Omental fat pad (tissue), 4 donors: ENCODE results near the gene BLOC1S6. TPM values are rescaled to one million over a fixed set of nuclear protein-coding genes. Genes with fewer than 3 reads are reported as not detected.

Experiments used
- ATAC-seq: fragments of 150-250 bp; one replicate; pipeline ENCODE4 v1.9.1; 2016; ENCODE audit warnings: mild to moderate bottlenecking, moderate library complexity; ENCODE audit not compliant: low FRiP score
- DNase-seq: peaks from one replicate; pipeline ENCODE4 v3.0.0-alpha.2; 2019; ENCODE audit warnings: low spot score
- total RNA-seq, 4 donors: library from RNA; depleted of rRNA; stranded (reverse); fragments of >200 nt; gene quantifications; one replicate each; pipeline ENCODE4 v1.1.0, GENCODE V29; 2016
- TF ChIP-seq, protein P1 (sequence below), 3 donors: fragments of 450-650 bp; IDR thresholded peaks; one replicate each; pipeline ENCODE4 v1.5.1; 2016 to 2017; ENCODE audit warnings: antibody characterized with exemption in 3 of 3, mild to moderate bottlenecking in 3 of 3, moderate library complexity in 2 of 3

The BLOC1S6 gene
- total RNA-seq, 4 donors from 2014 or later: 68.1 to 95.9 (median 82.5) TPM

DNA sequence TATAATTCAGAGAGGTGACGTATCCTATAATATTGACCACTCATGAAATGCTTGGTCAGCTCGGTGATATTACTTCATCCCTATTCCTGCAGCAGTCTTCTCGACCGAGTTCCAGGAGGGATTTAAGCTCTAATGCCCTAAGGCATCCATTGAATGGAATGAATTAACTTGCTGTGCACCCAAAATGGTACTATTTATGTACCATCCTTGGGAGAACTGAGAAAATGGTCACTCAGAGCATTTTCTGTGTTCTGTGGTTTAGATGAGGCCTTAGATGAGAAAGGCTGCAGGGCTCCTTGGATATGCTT, 638 bp downstream of the BLOC1S6 start:
- no peak for DNase-seq
- TF ChIP-seq, protein P1, sequence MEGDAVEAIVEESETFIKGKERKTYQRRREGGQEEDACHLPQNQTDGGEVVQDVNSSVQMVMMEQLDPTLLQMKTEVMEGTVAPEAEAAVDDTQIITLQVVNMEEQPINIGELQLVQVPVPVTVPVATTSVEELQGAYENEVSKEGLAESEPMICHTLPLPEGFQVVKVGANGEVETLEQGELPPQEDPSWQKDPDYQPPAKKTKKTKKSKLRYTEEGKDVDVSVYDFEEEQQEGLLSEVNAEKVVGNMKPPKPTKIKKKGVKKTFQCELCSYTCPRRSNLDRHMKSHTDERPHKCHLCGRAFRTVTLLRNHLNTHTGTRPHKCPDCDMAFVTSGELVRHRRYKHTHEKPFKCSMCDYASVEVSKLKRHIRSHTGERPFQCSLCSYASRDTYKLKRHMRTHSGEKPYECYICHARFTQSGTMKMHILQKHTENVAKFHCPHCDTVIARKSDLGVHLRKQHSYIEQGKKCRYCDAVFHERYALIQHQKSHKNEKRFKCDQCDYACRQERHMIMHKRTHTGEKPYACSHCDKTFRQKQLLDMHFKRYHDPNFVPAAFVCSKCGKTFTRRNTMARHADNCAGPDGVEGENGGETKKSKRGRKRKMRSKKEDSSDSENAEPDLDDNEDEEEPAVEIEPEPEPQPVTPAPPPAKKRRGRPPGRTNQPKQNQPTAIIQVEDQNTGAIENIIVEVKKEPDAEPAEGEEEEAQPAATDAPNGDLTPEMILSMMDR (IDR thresholded peaks at IDR 0.05): no peak
- no peak for ATAC-seq

DNA sequence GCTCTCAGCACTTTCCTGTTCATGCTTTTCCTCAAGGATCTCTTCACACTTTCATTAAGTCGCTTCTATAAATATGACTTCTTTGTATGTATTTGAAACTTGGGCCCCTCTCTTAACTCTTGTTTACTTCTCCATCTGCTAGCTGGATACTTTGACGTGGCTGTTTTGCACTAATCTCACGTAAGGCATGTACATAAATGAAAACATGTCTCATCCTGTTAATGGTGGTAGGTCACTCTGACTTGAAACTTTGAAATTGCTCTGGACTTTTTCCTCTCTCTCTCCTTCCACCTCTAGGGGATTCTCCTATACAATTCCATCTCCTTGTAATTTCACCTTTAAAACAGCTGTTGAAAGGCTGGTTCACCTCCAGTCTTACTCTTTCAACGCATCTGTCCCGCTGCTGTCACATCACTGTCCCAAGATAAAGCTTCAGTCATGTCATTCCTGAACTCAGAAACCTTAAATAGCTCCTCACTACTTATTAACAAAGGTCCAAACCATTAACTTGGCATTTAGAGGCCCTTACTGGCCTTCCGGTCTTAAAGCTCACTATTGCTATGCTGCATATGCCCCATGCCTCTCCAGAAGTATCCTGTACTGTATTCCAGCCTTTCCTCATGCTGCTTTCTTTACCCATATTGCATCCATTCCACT, 1.2 kb downstream of the BLOC1S6 start:
- no peak for DNase-seq
- no peak for ATAC-seq
- TF ChIP-seq, protein P1 (IDR thresholded peaks at IDR 0.05): no peak

DNA sequence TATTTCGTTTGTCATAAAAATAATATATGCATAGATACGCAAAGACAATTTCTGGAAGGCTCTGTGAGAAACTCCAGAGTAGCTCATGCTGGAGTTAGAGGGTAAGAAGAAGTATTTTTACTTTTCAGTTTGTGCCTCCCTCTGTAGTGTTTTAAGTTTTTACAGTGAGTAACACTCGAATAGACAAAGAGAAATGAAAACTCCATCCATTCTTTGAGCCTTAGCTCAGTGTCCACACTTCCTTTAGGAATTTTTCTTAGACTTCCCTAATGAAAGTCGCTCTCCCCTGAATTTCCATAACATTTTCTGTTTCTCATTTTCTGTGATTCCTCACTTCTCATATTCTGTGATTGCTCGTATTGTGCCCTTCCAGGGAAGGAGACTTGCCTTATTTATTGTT, 2.1 kb downstream of the BLOC1S6 start:
- TF ChIP-seq, protein P1 (IDR thresholded peaks at IDR 0.05): no peak
- no peak for DNase-seq
- ATAC-seq: no peak

DNA sequence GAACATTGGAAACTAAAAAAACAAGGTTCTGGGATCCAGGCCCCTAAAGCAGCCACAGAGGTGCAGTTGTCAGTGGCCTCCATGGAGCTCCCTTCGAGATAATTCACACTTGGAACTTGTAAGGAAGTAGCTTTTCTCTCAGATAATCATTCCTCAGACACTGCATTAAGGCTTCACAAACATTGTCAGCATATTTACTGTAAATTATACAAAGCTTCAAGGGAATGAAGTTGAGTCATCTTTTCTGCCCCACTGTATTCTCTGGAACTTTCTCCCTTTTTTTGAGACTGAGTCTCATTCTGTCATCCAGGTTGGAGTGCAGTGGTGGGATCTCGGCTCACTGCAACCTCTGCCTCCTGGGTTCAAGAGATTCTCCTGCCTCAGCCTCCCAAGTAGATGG, 7.1 kb downstream of the BLOC1S6 start:
- TF ChIP-seq, protein P1 (IDR thresholded peaks at IDR 0.05): no peak
- ATAC-seq (no peak), DNase-seq (no peak)

DNA sequence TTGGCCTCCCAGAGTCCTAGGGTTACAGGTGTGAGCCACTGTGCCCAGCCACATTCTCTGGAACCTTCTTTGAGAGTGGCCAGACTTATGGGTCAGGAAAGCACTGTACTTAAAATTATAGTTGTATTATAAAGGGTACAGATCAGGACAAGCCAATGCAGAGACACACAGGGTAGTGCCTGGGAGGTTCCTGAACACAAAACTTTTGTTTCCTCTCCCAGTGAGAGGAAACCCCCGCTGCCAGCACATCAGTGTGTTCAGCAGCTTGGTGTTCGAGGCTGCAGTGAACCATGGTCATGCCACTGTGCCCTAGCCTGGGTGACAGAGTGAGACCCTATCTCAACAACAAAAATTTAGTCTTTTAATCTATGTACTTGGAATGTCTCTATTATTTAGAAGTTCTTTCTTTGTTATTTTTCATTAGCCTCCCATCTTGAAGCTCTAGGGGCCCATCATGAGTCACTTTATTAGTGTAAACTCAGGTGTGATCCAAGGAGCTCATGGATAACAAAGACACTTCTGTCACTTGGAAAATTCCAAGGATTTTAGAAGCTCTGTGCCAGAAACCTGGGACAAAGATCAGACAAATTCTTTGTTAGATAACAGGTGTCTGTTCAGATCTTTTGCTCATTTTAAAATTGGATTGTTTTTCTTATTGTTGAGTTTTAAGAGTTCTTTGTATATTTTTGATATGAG, 7.8 kb downstream of the BLOC1S6 start:
- DNase-seq (no peak), ATAC-seq (no peak)
- TF ChIP-seq, protein P1 (IDR thresholded peaks at IDR 0.05): no peak

DNA sequence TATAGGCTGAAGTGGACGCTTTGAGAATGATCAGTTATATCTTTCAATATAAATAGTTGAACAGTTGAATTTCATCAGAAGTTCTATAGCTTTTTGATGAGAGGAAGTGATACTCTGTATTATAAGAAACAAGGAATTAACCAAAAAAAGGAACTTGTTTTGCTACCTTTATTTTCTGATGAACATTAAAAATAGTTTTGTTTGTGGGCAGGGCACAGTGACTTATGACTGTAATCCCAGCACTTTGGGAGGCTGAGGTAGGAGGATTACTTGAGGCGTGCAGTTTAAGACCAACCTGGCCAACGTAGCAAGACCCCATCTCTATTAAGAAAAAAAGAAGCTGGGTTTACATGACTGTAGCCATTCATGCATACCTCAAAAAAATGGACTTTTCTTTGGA, 16.7 kb downstream of the BLOC1S6 start:
- TF ChIP-seq, protein P1 (IDR thresholded peaks at IDR 0.05): no peak
- DNase-seq (no peak), ATAC-seq (no peak)

DNA sequence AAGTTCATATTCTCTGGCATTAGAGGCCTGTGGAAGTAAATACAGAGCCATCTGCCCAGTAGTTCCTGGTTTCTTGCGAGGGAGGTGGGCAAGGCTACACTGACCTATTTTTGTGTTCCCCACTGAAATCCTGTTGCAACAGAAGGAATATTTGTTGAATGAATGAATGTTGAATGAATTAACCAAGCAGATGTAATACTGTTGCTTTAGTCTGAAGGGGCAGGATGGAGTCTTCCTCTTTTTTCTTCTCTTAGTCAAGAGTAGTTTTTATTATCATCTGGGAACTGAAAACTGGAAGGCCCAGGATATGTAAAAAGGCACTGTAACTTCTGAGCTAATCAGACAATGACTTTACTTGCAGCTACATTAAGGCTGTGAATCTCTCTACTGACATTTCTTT, 17.1 kb downstream of the BLOC1S6 start:
- TF ChIP-seq, protein P1 (IDR thresholded peaks at IDR 0.05): no peak
- ATAC-seq (no peak), DNase-seq (no peak)
